Stimulated activated naive CD8-positive, alpha-beta T cell treated with anti-CD3 and anti-CD28 coated beads, Interleukin-15, amount 100 ng/mL, for 72 hours (primary cell): ENCODE measurements around the gene SHANK3.
"Not testable (repeated sequence)": the region's sequence is repeated elsewhere in the genome, so short reads cannot be mapped to it uniquely, and the experiment has no call there.

Experiments used
- ATAC-seq: fragments of 150-1000 bp; cut with Tn5 transposase; 2 replicates; pipeline ENCODE4 v1.10.0; 2021; ENCODE audit warnings: mild to moderate bottlenecking, moderate library complexity
- DNase-seq, 2 donors: peaks; one replicate each; pipeline ENCODE4 v3.0.0; 2021 to 2022
- H3K27ac Mint-ChIP-seq, 2 donors: one replicate each; pipeline ENCODE4 v1.8.0; 2022; ENCODE audit warnings: mild to moderate bottlenecking in 2 of 2, mixed read lengths in 2 of 2, moderate library complexity in 2 of 2
- H3K27me3 Mint-ChIP-seq: one replicate; pipeline ENCODE4 v1.8.0; 2022; ENCODE audit warnings: mixed read lengths
- H3K4me1 Mint-ChIP-seq: one replicate; pipeline ENCODE4 v1.8.0; 2022; ENCODE audit warnings: mild to moderate bottlenecking, mixed read lengths
- H3K4me3 Mint-ChIP-seq, 2 donors: one replicate each; pipeline ENCODE4 v1.8.0; 2022; ENCODE audit warnings: mild to moderate bottlenecking in 2 of 2, mixed read lengths in 2 of 2, moderate library complexity in 1 of 2
- H3K9me3 Mint-ChIP-seq, 2 donors: one replicate each; pipeline ENCODE4 v1.8.0; 2022; ENCODE audit warnings: mixed read lengths in 2 of 2

SHANK3 gene

DNA sequence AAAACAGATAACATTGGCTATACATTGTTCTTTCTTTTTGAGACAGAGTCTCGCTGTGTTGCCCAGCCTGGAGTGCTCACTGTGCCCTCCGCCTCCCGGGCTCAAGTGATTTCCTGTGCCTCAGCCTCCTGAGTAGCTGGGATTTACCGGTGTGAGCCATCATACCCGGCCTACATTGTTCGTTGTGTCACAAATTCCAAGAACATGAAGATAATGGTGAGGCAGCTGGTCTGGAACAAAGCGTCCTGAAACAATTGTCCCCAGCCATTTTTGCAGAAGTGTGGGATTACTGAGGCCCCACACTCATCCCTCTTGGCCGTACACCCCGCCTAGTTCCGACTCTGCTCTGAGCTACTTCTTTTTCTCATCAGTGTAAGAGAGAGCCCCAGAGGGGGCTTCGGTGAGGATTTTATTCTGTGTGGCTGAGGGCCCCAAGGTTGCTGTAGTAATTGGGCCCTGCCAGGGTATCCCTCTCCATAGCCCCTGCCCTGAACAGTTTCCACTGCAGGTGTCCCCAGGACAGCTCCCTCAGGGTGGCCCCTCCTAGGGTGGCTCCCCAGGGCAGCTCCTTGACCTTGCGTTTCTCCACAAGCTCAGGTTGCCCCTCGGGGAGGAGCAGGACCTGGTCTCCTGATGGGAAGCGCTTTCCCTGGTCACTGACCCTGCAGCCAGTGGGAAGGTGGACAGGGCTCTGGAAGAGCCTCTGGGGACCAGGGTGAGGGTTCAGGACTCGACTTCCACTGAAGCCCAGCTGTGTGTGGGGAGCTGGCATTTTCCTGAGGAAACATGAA lies 31.6 kb upstream of the SHANK3 start:
- no peak overlapping the region for H3K27ac Mint-ChIP-seq
- peaks cover under 1% of the 10 kb centered on the region for H3K4me1 Mint-ChIP-seq
- DNase-seq: no peak
- no peak for ATAC-seq
- H3K4me3 Mint-ChIP-seq: no peak overlapping the region
- no peaks in the 10 kb centered on the region for H3K9me3 Mint-ChIP-seq
- no peaks in the 10 kb centered on the region for H3K27me3 Mint-ChIP-seq

DNA sequence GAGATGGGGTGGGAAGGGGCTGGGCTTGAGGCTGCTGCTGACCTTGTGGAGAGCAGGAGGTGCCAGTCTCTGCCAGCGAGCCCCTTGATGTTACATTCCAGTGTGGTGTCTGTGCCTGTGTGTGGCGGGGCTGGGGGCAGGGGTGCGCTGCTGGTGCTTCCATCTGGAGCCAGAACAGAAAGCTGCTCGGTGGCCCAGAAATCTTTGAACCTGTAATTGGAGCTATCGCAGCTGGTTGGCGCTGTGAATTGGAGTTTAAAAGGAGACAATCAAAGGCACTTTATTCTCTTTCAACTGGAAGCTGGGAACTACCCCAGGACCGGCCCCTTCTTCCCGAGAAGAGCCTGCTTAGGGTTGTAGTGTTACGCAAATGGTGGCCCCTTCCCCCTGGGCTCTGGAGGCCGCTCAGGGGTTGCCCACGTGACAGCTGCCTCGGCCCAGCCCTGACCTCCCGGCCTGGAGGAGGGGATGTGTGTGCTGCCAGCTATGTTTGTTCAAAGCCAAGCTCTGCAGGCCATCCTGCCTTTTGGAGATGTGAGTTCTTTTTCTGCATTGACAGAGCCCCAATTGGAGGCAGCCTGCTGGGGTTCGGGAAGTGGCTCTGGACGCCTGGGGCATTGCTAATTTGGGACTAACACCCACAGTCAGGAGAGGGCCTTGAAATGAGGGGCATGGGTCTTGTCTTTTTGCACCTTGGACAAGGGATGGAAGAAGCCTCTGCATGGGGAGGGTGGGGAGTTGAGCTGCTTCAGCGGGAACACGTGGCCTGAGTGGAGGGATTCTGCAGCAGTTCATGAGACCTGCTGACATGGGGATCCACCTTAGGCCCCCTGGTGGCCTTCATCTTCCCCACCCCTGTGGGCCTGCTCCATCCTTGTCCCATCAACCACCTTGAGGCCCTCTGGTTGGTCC lies 30.7 kb upstream of the SHANK3 start:
- no peak overlapping the region for H3K4me3 Mint-ChIP-seq
- H3K9me3 Mint-ChIP-seq: no peaks in the 10 kb centered on the region
- H3K27ac Mint-ChIP-seq: peak overlapping the region in 1 of 2 donors; percentile 67
- no peaks in the 10 kb centered on the region for H3K4me1 Mint-ChIP-seq
- no peaks in the 10 kb centered on the region for H3K27me3 Mint-ChIP-seq
- no peak for DNase-seq
- no peak for ATAC-seq

DNA sequence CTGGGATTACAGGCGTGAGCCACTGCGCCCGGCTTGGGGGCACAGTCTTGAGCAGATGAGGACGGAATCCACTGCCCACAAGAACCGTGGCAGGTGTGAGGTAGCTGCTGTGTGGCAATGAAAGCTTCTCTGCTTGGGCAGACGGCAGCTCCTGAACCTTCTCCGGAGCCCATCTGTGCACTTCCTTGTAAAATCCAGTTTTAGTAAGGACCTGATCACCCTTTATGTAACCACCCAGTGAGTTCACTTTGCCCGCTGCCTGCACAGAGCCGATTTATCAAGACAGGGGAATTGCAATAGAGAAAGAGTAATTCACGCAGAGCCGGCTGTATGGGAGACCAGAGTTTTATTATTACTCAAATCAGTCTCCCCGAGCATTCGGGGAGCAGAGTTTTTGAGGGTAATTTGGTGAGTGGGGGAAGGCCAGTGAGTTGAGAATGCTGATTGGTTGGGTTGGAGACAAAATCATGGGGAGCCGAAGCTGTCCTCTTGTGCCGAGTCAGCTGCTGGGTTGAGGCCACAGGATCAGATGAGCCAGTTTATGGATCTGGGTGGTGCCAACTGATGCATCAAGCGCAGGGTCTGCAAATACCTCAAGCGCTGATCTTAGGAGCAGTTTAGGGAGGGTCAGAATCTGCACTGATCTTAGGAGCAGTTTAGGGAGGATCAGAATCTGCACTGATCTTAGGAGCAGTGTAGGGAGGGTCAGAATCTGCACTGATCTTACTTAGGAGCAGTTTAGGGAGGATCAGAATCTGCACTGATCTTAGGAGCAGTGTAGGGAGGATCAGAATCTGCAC lies 29.4 kb upstream of the SHANK3 start:
- not testable (repeated sequence) for ATAC-seq, H3K4me1 Mint-ChIP-seq, H3K4me3 Mint-ChIP-seq, H3K9me3 Mint-ChIP-seq, DNase-seq, H3K27me3 Mint-ChIP-seq, H3K27ac Mint-ChIP-seq

DNA sequence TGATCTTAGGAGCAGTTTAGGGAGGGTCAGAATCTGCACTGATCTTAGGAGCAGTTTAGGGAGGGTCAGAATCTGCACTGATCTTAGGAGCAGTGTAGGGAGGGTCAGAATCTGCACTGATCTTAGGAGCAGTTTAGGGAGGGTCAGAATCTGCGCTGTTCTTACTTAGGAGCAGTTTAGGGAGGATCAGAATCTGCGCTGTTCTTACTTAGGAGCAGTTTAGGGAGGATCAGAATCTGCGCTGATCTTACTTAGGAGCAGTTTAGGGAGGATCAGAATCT lies 28.9 kb upstream of the SHANK3 start:
- not testable (repeated sequence) for ATAC-seq, H3K27ac Mint-ChIP-seq, H3K9me3 Mint-ChIP-seq, H3K27me3 Mint-ChIP-seq, H3K4me3 Mint-ChIP-seq, H3K4me1 Mint-ChIP-seq, DNase-seq

DNA sequence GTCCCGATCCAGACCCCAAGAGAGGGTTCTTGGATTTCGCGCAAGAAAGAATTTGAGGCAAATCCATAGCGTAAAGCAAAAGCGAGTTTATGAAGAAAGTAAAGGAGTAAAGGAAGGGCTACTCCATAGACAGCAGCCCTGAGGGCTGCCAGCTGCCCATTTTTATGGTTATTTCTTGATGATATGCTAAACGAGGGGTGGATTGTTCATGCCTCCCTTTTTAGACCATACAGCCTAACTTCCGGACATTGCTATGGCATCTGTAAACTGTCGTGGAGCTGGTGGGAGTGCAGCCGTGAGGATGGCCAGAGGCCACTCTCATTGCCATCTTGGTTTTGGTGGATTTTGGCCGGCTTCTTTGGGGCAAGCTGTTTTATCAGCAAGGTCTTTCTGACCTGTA lies 19.4 kb upstream of the SHANK3 start:
- H3K27ac Mint-ChIP-seq: peak overlapping the region in 1 of 2 donors; percentile 31
- ATAC-seq (no peak), DNase-seq (no peak)
- H3K27me3 Mint-ChIP-seq: no peaks in the 10 kb centered on the region
- H3K4me3 Mint-ChIP-seq: no peak overlapping the region
- no peaks in the 10 kb centered on the region for H3K4me1 Mint-ChIP-seq
- peaks cover 0 to 7% of the 10 kb centered on the region in 2 donors for H3K9me3 Mint-ChIP-seq

DNA sequence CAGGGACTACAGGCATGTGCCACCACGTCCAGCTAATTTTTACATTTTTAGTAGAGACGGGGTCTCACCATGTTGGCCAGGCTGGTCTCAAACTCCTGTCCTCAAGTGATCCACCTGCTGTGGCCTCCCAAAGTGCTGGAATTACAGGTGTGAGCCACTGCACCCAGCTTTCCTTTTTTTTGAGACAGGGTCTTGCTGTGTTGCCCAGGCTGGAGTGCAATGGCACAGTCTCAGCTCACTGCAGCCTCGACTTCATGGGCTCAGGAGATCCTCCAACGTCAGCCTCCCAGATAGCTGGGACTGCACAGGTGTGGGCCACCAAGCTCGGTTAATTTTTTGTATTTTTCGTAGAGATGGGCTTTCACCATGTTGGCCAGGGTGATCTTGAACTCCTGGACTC lies 18.0 kb upstream of the SHANK3 start:
- H3K4me3 Mint-ChIP-seq, ATAC-seq, H3K27me3 Mint-ChIP-seq, H3K9me3 Mint-ChIP-seq, H3K4me1 Mint-ChIP-seq, H3K27ac Mint-ChIP-seq, DNase-seq: not testable (repeated sequence)

DNA sequence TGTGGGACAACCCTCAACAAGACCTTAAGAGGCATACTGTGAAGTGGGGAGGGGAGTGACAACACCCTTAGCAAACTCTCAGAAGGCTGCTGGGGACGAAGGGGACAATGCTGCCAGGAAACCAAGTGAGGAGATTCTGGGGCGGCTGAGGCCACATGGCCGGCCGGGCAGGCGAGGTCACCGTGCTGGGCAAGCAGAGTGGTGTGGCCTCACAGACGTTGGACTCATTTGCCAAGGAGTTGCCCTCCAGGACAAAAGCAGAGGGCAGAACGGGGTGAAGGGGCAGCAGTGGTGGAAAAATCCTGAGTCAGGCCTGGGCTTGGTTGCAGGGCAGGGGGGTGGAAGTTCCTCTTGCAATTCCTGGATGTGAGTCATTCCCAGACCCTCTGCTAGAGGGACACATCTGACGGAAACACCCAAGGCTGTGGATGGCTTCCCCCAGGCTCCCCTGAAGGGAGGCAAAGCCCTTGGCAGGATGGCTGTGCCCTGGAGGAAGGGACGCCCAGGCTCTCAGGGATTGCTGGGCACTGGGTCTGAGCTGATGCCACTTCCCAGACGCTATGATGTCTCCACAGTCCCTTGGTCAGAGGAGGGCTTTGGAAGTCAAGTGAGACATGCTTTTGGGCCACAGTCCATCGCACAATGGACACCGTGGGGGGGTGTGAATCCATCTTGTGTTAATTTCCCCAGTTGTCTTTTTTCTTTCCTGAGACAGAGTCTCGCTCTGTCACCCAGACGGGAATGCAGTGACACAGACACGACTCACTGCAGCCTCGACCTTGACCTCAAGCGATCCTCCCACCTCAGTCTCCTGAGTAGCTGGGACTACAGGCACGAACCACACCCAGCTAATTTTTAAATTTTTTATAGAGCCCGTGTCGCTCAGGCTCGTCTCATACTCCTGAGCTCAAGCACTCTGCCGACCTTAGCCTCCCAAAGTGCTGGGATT lies 16.2 kb upstream of the SHANK3 start:
- ATAC-seq: no peak
- H3K27me3 Mint-ChIP-seq: peaks cover 5% of the 10 kb centered on the region
- H3K27ac Mint-ChIP-seq: no peak overlapping the region
- no peaks in the 10 kb centered on the region for H3K4me1 Mint-ChIP-seq
- no peak for DNase-seq
- no peak overlapping the region for H3K4me3 Mint-ChIP-seq
- H3K9me3 Mint-ChIP-seq: no peaks in the 10 kb centered on the region

DNA sequence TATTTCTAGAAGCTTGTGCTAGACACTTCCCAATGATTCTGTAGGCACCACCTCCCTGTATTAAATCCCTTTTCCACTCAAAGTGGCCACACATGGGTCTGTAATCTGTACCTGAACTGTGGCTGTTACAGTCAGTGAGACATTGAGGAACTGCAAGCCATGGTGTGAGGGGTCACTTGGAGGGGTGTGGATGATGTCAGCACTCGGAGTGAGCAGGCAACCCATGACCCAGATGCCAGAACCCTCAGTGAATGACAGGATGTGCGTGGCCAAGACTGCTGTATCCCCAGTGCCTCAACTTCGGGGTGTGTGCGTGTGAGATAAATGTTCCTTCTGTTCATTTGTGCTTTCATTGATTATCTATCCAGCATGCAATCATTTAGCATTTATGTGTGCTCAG lies 14.7 kb upstream of the SHANK3 start:
- Mint-ChIP-seq H3K9me3 (no peaks in the 10 kb centered on the region), H3K27me3 (peaks cover 9% of the 10 kb centered on the region), H3K27ac (no peak overlapping the region), H3K4me3 (no peak overlapping the region), H3K4me1 (no peaks in the 10 kb centered on the region)
- DNase-seq: no peak
- no peak for ATAC-seq

DNA sequence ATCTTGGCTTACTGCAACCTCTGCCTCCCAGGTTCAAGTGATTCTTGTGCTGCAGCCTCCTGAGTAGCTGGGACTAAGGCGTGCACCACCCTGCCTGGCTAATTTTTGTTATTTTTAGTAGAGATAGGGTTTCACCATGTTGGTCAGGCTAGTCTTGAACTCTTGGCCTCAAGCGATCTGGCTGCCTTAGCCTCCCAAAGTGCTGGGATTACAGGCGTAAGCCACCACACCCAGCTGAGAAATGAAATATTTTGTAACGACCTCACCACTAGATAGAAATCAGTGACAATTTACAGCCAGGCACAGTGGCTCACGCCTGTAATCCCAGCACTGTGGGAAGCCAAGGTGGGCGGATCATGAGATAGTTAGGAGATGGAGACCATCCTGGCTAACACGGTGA lies 12.9 kb upstream of the SHANK3 start:
- not testable (repeated sequence) for ATAC-seq, H3K27ac Mint-ChIP-seq, H3K4me1 Mint-ChIP-seq, DNase-seq, H3K4me3 Mint-ChIP-seq, H3K27me3 Mint-ChIP-seq, H3K9me3 Mint-ChIP-seq

DNA sequence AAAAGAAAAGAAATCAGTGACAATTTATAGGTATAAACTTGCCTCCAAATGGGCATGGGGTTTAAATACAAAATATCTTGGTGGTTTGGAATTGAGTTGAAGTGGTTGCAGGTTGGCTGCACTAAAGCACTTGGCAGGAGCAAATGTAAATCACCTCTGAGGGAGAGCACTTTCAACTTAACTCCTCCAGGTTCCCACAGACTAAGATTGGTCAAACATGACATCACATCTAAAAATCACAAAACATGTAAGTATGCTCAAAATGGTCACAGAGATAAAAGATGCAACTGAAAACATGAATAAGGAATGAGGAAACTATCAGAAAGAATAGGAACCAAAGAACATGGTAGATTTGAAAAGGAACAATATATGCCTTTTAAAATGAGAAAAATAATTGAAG lies 12.3 kb upstream of the SHANK3 start:
- Mint-ChIP-seq H3K27me3 (peaks cover 9% of the 10 kb centered on the region), H3K9me3 (no peaks in the 10 kb centered on the region), H3K4me1 (no peaks in the 10 kb centered on the region), H3K27ac (no peak overlapping the region), H3K4me3 (no peak overlapping the region)
- ATAC-seq: no peak
- DNase-seq: no peak

DNA sequence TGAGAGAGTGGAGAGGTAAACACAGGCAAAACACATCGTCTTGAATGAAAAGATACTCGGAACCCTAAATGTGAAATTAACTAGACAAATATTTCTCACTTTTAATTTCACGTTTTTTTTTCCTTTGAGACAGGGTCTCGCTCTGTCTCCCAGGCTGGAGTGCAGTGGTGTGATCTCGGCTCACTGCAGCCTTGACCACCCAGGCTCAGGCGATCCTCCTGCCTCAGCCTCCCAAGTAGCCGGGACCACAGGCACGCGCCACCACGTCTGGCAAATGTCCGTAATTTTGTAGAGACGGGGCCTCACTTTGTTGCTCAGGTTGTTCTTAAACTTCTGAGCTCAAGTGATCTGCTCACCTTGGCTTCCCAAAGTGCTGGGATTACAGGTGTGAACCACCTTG lies 7.4 kb upstream of the SHANK3 start:
- no peaks in the 10 kb centered on the region for H3K4me1 Mint-ChIP-seq
- H3K4me3 Mint-ChIP-seq: no peak overlapping the region
- ATAC-seq (no peak), DNase-seq (no peak)
- no peaks in the 10 kb centered on the region for H3K9me3 Mint-ChIP-seq
- H3K27ac Mint-ChIP-seq: no peak overlapping the region
- peaks cover 9% of the 10 kb centered on the region for H3K27me3 Mint-ChIP-seq

DNA sequence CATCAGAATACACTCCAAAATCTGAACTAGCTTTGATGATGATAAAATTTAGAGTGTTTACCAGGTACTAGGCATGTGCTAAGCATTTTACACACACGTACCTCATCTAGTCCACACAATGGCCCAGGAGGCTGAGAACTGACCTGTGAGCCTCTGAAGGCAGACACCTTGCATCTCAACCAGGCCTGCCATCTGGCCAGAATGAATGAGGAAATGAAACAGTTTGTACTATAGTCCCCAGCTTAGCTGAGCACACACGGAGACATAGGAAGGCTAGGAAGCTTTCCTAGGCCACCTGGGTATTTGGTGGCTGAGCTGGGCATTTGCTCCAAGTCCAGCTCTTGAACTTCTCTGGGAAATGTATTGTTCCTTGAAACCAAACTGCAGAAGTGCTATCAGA lies 6.9 kb upstream of the SHANK3 start:
- no peak for DNase-seq
- Mint-ChIP-seq H3K9me3 (no peaks in the 10 kb centered on the region), H3K27ac (no peak overlapping the region), H3K27me3 (peaks cover 15% of the 10 kb centered on the region), H3K4me1 (no peaks in the 10 kb centered on the region), H3K4me3 (no peak overlapping the region)
- no peak for ATAC-seq

DNA sequence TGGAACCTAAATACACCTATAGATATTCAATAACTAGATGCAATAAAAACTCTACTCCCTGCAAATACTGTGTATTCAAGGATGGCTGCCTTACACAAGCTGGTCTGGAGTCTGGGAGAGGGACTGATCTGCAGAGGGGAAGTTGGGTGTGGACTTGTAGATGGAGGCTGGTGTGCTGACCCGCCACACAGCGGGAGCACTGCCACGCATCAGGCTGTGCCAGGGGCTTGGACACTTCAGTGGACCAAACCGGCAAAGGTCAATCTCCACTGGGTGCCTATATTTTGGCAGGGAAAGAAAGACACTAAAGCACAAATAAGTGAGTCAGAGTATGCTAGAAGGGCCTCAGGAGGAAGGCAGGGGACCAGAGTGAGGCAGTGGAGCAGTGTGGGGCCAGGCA lies 2.1 kb upstream of the SHANK3 start:
- DNase-seq (no peak), ATAC-seq (no peak)
- Mint-ChIP-seq H3K9me3 (no peaks in the 10 kb centered on the region), H3K4me1 (peaks cover 33% of the 10 kb centered on the region), H3K27ac (no peak overlapping the region), H3K4me3 (no peak overlapping the region), H3K27me3 (peaks cover 43% of the 10 kb centered on the region)

DNA sequence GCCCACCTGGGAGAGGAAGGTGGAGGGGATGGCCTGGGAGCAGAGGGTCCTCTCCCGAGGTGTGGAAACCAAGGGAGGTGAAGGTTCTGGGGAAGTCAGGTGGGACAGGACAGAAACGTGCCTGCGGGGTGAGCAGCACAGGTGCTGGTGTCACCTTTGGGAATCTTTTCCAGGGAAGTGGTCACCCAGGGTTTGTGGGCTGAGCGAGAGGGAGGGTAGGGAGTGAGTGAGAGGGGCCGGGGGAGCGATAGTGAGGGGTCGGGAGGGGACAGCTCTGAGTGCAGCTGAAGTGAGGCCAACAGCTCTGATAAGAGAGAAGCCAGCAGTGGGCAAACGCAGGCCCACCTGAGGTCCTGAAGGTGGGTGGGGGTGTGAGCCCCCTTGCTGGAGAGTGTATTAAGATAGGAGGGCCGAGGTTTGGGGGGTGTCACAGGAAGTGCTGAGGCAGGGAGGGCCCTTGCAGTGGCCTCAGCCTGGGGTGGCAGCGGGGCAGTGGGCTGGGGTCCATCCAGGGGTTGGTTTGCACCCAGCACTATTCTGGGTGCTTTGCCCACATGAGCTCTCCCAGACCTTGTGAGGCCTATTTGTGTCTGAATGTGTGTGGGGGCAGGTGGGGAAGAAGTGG lies 1.6 kb upstream of the SHANK3 start:
- Mint-ChIP-seq H3K27me3 (peaks cover 48% of the 10 kb centered on the region), H3K4me1 (peaks cover 33% of the 10 kb centered on the region), H3K9me3 (no peaks in the 10 kb centered on the region), H3K27ac (no peak overlapping the region), H3K4me3 (peak overlapping the region in 1 of 2 donors; percentile 23)
- ATAC-seq: no peak
- DNase-seq: no peak
